Gastrocnemius medialis (tissue), 4 donors: Measurements from ENCODE around the gene LCE6A.

Experiments used
- CTCF ChIP-seq, 5 experiments: fragments of 450-650 bp in 3 of 5; fragments of 200-600 bp in 2 of 5; sonication (generic) in 2 of 5; IDR thresholded peaks in 4 of 5; conservative IDR thresholded peaks in 1 of 5; 1 replicate in 4 of 5; 2 replicates in 1 of 5; pipeline ENCODE4 v1.5.1; 2016 to 2019; ENCODE audit warnings: antibody characterized with exemption in 5 of 5, mild to moderate bottlenecking in 3 of 5, moderate library complexity in 3 of 5
- POLR2A ChIP-seq, 2 donors: fragments of 450-650 bp; IDR thresholded peaks; one replicate each; pipeline ENCODE4 v1.6.1; 2017; ENCODE audit warnings: antibody characterized with exemption in 2 of 2, mild to moderate bottlenecking in 2 of 2, moderate library complexity in 2 of 2

DNA sequence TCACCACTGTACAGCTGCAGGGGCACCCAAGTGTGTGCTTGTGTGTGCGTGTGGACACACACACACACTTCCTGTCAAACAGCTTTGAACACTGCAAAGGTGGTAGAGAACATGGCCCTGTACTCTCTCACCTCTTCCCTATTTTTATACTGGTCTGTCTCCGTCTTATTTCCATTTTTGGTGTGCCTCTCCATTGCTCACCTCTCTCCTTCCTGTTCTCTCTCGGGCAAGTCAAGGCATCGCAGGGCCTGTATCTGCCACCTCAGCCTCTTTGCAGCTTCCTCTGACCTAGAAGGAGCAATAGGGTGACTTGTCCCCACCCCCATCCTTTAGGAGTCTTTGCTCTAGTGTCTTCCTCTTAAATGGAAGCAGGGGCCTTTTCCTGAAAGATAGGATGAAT, 37.7 kb downstream of the LCE6A start:
- TF ChIP-seq POLR2A (IDR thresholded peaks at IDR 0.05) (no peak), CTCF (IDR thresholded peaks at IDR 0.05 in 4 of 5, conservative IDR thresholded peaks at IDR 0.05 in 1 of 5) (no peak)
